A549 (cell line): ENCODE measurements around the gene SUCLA2. TPM values are rescaled to one million over a fixed set of nuclear protein-coding genes. Genes with fewer than 3 reads are reported as not detected.

ENCODE experiments used
- ATAC-seq, 2 experiments: fragments of 200-7000 bp in 1 of 2; fragments of >200 bp in 1 of 2; cut with Nextera tagmentation in 1 of 2; cut with Tn5 transposase in 1 of 2; 3 replicates each; pipeline versions ENCODE4 v1.8.0 to v1.9.1; 2018 to 2020; ENCODE audit warnings: mild to moderate bottlenecking in 1 of 2, moderate library complexity in 1 of 2
- CTCF ChIA-PET: fragments of 300-600 bp; sonication (Branson Sonifier 250); formaldehyde crosslinking; extraction: SDS; loops from one replicate; lab custom pipeline; 2021; ENCODE audit warnings: antibody characterized with exemption, inconsistent platforms; lab: Yijun Ruan, JAX
- POLR2A ChIA-PET: fragments of 350-600 bp; formaldehyde crosslinking; extraction: SDS; loops from one replicate; lab custom pipeline; 2021; ENCODE audit warnings: antibody characterized with exemption, inconsistent platforms; lab: Yijun Ruan, JAX
- DNase-seq, 2 experiments: peaks; one replicate each; pipeline versions ENCODE4 v3.0.0 to v3.0.0-alpha.2; 2011 to 2016; ENCODE audit warnings: low read depth in 1 of 2, low spot score in 1 of 2
- FAIRE-seq: peaks from 2 replicates; lab custom pipeline; 2011; peaks lifted over from hg19 to GRCh38; lab: Jason Lieb, UNC
- H3K27ac ChIP-seq, 2 experiments: fragments of >200 bp; sonication (Bioruptor Twin); formaldehyde crosslinking; 3 replicates each; pipeline ENCODE4 v1.5.1; 2016 to 2017
- H3K4me1 ChIP-seq: fragments of >200 bp; sonication (Bioruptor Twin); formaldehyde crosslinking; 3 replicates; pipeline ENCODE4 v1.6.1; 2016
- H3K4me2 ChIP-seq: fragments of >200 bp; sonication (Bioruptor Twin); formaldehyde crosslinking; 3 replicates; pipeline ENCODE4 v1.6.1; 2016
- H3K4me3 ChIP-seq: fragments of >200 bp; sonication (Bioruptor Twin); formaldehyde crosslinking; 3 replicates; pipeline ENCODE4 v1.5.1; 2016
- H3K9me3 ChIP-seq: fragments of >200 bp; sonication (Bioruptor Twin); formaldehyde crosslinking; 3 replicates; pipeline ENCODE4 v1.6.1; 2016
- CHD4 ChIP-seq: fragments of 200-600 bp; sonication (generic); IDR thresholded peaks from 2 replicates; pipeline ENCODE4 v1.6.1; 2016; ENCODE audit warnings: antibody characterized with exemption, mild to moderate bottlenecking, borderline replicate concordance
- EHF ChIP-seq: fragments of 250-450 bp; sonication (Bioruptor Pico); IDR thresholded peaks from 2 replicates; pipeline ENCODE4 v1.5.0; 2020; ENCODE audit warnings: mild to moderate bottlenecking
- FOSL2 ChIP-seq, 2 experiments: fragments of 450-650 bp in 1 of 2; fragments of >200 bp in 1 of 2; sonication (Bioruptor Twin) in 1 of 2; formaldehyde crosslinking; IDR thresholded peaks; 2 replicates each; pipeline versions ENCODE4 v1.5.0 to v1.6.1; 2016 to 2020; ENCODE audit warnings: mild to moderate bottlenecking in 1 of 2, moderate library complexity in 1 of 2
- GATA3 ChIP-seq: IDR thresholded peaks from 2 replicates; pipeline ENCODE4 v1.6.1; 2012; ENCODE audit warnings: borderline replicate concordance
- HEYL ChIP-seq: fragments of 250-450 bp; sonication (Bioruptor Pico); IDR thresholded peaks from 2 replicates; pipeline ENCODE4 v1.8.0; 2021; ENCODE audit warnings: mild to moderate bottlenecking, moderate library complexity
- JUNB ChIP-seq: fragments of >200 bp; sonication (Bioruptor Twin); formaldehyde crosslinking; IDR thresholded peaks from 2 replicates; pipeline ENCODE4 v1.6.1; 2016
- MAFK ChIP-seq: fragments of 450-650 bp; IDR thresholded peaks from 2 replicates; pipeline ENCODE4 v1.6.1; 2014; ENCODE audit not compliant: partially characterized antibody
- MAZ ChIP-seq: fragments of 150-350 bp; IDR thresholded peaks from 2 replicates; pipeline ENCODE4 v1.6.1; 2014; ENCODE audit warnings: antibody characterized with exemption, low read depth, low read length, borderline replicate concordance
- MYC ChIP-seq: IDR thresholded peaks from 2 replicates; pipeline ENCODE4 v1.6.1; 2012; ENCODE audit warnings: mild to moderate bottlenecking, inconsistent platforms, low read length, improper control_type of control experiment, borderline replicate concordance
- NFE2L2 ChIP-seq: fragments of 150-350 bp; conservative IDR thresholded peaks from 2 replicates; pipeline ENCODE4 v1.6.1; 2014; ENCODE audit warnings: low read length
- NPAS2 ChIP-seq: fragments of 250-450 bp; sonication (Bioruptor Pico); IDR thresholded peaks from 2 replicates; pipeline ENCODE4 v1.8.0; 2022; ENCODE audit warnings: mild to moderate bottlenecking, moderate library complexity, borderline replicate concordance
- PHF8 ChIP-seq: fragments of 200-600 bp; sonication (generic); IDR thresholded peaks from 2 replicates; pipeline ENCODE4 v1.6.1; 2016; ENCODE audit warnings: low read depth, mild to moderate bottlenecking, antibody characterized with exemption, moderate library complexity, borderline replicate concordance
- POLR2A ChIP-seq: IDR thresholded peaks from 2 replicates; pipeline ENCODE4 v1.6.1; 2012; ENCODE audit warnings: mild to moderate bottlenecking, low read length
- POLR2AphosphoS2 ChIP-seq: conservative IDR thresholded peaks from 2 replicates; pipeline ENCODE4 v1.6.1; 2012; ENCODE audit warnings: low read length, improper control_type of control experiment, inconsistent platforms
- RAD21 ChIP-seq, 2 experiments: fragments of >200 bp in 1 of 2; sonication (Bioruptor Twin) in 1 of 2; formaldehyde crosslinking in 1 of 2; IDR thresholded peaks in 1 of 2; conservative IDR thresholded peaks in 1 of 2; 2 replicates in 1 of 2; 3 replicates in 1 of 2; pipeline ENCODE4 v1.6.1; 2012 to 2018; ENCODE audit warnings: inconsistent platforms in 1 of 2
- RCOR1 ChIP-seq: fragments of 150-350 bp; IDR thresholded peaks from 2 replicates; pipeline ENCODE4 v1.6.1; 2014; ENCODE audit warnings: antibody characterized with exemption, low read length, low read depth
- RFX5 ChIP-seq: fragments of 450-650 bp; IDR thresholded peaks from 2 replicates; pipeline ENCODE4 v1.7.1; 2014; ENCODE audit warnings: antibody characterized with exemption, mild to moderate bottlenecking, moderate library complexity
- SMC3 ChIP-seq: fragments of >200 bp; sonication (Bioruptor Twin); formaldehyde crosslinking; IDR thresholded peaks from 3 replicates; pipeline ENCODE4 v1.6.1; 2018; ENCODE audit warnings: inconsistent platforms
- ZC3H11A ChIP-seq: fragments of 450-650 bp; IDR thresholded peaks from 2 replicates; pipeline ENCODE4 v1.6.1; 2014; ENCODE audit warnings: antibody characterized with exemption, mild to moderate bottlenecking
- ZNF302 ChIP-seq: fragments of 250-450 bp; sonication (Bioruptor Pico); IDR thresholded peaks from 2 replicates; pipeline ENCODE4 v1.9.0; 2021; ENCODE audit warnings: inconsistent platforms, mild to moderate bottlenecking, moderate library complexity
- WGBS: methylation state at CpG from one replicate; pipeline ENCODE4 v1.1.6; 2017; ENCODE audit errors: missing lambda C conversion rate; 5-methylcytosine and 5-hydroxymethylcytosine counted together
- polyA plus RNA-seq, 4 experiments: library from polyadenylated mRNA; depleted of rRNA in 3 of 4; stranded (reverse); fragments of >200 nt; fragmentation: RNase III in 1 of 4; extraction: RNeasy Plus Mini Kit Qiagen cat#74134 plus additional on column Dnase treatment in 1 of 4; gene quantifications; 2 replicates in 3 of 4; 3 replicates in 1 of 4; pipeline ENCODE4 v1.2.3, GENCODE V29; 2011 to 2017
- TF ChIP-seq, protein P1 (sequence below): IDR thresholded peaks from 2 replicates; pipeline ENCODE4 v1.6.1; 2012; ENCODE audit warnings: low read depth, borderline replicate concordance
- TF ChIP-seq, protein P2 (sequence below): fragments of 250-450 bp; sonication (Bioruptor Pico); IDR thresholded peaks from 2 replicates; pipeline ENCODE4 v1.5.0; 2021; ENCODE audit warnings: mild to moderate bottlenecking, moderate library complexity, borderline replicate concordance
- TF ChIP-seq, protein P3 (sequence below): fragments of >200 bp; sonication (Bioruptor Twin); formaldehyde crosslinking; IDR thresholded peaks from 2 replicates; pipeline ENCODE4 v1.6.1; 2016
- TF ChIP-seq, protein P4 (sequence below): fragments of 150-350 bp; IDR thresholded peaks from 2 replicates; pipeline ENCODE4 v1.6.1; 2014; ENCODE audit warnings: low read depth, mild to moderate bottlenecking, low read length
- TF ChIP-seq, protein P5 (sequence below): fragments of >200 bp; sonication (Bioruptor Twin); formaldehyde crosslinking; IDR thresholded peaks from 3 replicates; pipeline ENCODE4 v1.6.1; 2016

Gene SUCLA2
- polyA plus RNA-seq, 2 of the 4 experiments (the other 2 are of a cell fraction) = 52.6 to 65.4 TPM

DNA sequence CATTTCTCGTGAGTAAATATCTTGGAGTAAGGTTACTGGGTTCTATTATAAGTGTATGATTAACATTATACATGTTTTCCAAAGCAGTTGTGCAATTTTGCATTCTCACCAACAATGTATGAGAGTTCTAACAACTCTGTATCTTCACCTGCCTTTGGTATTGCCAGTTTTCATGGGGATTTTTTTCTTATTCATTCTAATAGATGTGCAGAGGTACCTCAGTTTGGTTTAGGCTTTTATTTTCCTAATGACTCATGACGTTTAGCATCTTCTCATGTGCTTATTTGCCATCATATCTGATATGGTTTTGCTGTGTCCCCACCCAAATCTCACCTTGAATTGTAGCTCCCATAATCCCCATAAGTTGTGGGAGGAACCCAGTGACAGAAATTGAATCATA is 28.8 kb upstream of the SUCLA2 start:
- CTCF ChIA-PET = no interaction called here
- Histone ChIP-seq H3K4me2 (no peak overlapping the region), H3K4me1 (no peaks in the 10 kb centered on the region)
- ATAC-seq = no peak
- 83% methylated on average over 2 of the region's 2 CpGs for WGBS
- TF ChIP-seq POLR2A (no peak), POLR2AphosphoS2 (no peak), GATA3 (no peak), MYC (no peak), RAD21 (conservative IDR thresholded peaks at IDR 0.05 in 1 of 2, IDR thresholded peaks at IDR 0.05 in 1 of 2) (no peak), ZNF302 (CRISPR knock-in tag) (no peak), HEYL (CRISPR knock-in tag) (no peak), CHD4 (no peak), SMC3 (no peak)
- TF ChIP-seq, protein P1, sequence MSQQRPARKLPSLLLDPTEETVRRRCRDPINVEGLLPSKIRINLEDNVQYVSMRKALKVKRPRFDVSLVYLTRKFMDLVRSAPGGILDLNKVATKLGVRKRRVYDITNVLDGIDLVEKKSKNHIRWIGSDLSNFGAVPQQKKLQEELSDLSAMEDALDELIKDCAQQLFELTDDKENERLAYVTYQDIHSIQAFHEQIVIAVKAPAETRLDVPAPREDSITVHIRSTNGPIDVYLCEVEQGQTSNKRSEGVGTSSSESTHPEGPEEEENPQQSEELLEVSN = no peak
- TF ChIP-seq, protein P2, sequence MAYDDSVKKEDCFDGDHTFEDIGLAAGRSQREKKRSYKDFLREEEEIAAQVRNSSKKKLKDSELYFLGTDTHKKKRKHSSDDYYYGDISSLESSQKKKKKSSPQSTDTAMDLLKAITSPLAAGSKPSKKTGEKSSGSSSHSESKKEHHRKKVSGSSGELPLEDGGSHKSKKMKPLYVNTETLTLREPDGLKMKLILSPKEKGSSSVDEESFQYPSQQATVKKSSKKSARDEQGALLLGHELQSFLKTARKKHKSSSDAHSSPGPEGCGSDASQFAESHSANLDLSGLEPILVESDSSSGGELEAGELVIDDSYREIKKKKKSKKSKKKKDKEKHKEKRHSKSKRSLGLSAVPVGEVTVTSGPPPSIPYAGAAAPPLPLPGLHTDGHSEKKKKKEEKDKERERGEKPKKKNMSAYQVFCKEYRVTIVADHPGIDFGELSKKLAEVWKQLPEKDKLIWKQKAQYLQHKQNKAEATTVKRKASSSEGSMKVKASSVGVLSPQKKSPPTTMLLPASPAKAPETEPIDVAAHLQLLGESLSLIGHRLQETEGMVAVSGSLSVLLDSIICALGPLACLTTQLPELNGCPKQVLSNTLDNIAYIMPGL (CRISPR knock-in tag) = no peak
- TF ChIP-seq, all 56 proteins: peak for 0
- Histone ChIP-seq H3K4me3 (no peak overlapping the region), H3K27ac (no peak overlapping the region), H3K9me3 (no peaks in the 10 kb centered on the region)
- DNase-seq = no peak
- POLR2A ChIA-PET = no interaction called here
- FAIRE-seq = no peak

DNA sequence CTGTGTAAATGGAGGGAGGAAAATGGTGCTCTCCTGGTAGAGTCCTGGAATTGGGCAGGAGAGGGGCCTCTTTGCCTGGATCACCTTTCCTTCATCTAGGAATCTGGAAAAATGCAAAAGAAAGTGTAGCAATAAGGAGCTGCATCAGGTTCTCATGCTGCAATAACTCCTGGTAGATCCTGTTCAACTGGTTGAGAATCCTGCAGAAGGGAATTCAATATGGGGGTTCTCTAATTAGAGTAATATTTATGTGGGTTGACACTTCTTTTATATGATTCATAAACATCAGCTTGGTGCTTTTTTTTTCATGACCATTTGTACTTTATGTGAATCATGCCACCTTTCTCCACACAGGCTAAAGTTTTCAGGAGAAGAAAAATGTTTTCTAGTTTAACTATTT is 27.0 kb upstream of the SUCLA2 start:
- no peak overlapping the region for H3K4me2 ChIP-seq
- no peak overlapping the region for H3K4me3 ChIP-seq
- no peaks in the 10 kb centered on the region for H3K9me3 ChIP-seq
- CTCF ChIA-PET = interaction anchor here (4.1 kb wide), 1 partner anchor 9 kb away, joined by 10 read pairs; the partner anchor contains the start of gene NUDT15
- FAIRE-seq = no peak
- no peak overlapping the region for H3K27ac ChIP-seq
- TF ChIP-seq, protein P3, sequence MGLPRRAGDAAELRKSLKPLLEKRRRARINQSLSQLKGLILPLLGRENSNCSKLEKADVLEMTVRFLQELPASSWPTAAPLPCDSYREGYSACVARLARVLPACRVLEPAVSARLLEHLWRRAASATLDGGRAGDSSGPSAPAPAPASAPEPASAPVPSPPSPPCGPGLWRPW = no peak
- no peak for TF ChIP-seq RAD21 (conservative IDR thresholded peaks at IDR 0.05 in 1 of 2, IDR thresholded peaks at IDR 0.05 in 1 of 2)
- TF ChIP-seq FOSL2 (IDR thresholded peaks at IDR 0.05) = no peak
- no peak for TF ChIP-seq FOSL2 (CRISPR knock-in tag; IDR thresholded peaks at IDR 0.05)
- TF ChIP-seq NPAS2 = no peak
- no peak for TF ChIP-seq RCOR1
- no peak for TF ChIP-seq EHF (CRISPR knock-in tag)
- no peak for TF ChIP-seq ZC3H11A
- TF ChIP-seq, protein P4, sequence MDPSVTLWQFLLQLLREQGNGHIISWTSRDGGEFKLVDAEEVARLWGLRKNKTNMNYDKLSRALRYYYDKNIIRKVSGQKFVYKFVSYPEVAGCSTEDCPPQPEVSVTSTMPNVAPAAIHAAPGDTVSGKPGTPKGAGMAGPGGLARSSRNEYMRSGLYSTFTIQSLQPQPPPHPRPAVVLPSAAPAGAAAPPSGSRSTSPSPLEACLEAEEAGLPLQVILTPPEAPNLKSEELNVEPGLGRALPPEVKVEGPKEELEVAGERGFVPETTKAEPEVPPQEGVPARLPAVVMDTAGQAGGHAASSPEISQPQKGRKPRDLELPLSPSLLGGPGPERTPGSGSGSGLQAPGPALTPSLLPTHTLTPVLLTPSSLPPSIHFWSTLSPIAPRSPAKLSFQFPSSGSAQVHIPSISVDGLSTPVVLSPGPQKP = no peak
- TF ChIP-seq JUNB = no peak
- TF ChIP-seq, protein P5, sequence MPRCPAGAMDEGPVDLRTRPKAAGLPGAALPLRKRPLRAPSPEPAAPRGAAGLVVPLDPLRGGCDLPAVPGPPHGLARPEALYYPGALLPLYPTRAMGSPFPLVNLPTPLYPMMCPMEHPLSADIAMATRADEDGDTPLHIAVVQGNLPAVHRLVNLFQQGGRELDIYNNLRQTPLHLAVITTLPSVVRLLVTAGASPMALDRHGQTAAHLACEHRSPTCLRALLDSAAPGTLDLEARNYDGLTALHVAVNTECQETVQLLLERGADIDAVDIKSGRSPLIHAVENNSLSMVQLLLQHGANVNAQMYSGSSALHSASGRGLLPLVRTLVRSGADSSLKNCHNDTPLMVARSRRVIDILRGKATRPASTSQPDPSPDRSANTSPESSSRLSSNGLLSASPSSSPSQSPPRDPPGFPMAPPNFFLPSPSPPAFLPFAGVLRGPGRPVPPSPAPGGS = no peak
- TF ChIP-seq RFX5 = no peak
- no peak for TF ChIP-seq MAZ
- no peak for TF ChIP-seq SMC3
- no peak for TF ChIP-seq NFE2L2
- TF ChIP-seq PHF8 = no peak
- TF ChIP-seq MAFK = no peak
- TF ChIP-seq, all 56 proteins: peak for 0
- H3K4me1 ChIP-seq = no peaks in the 10 kb centered on the region
- POLR2A ChIA-PET = no interaction called here
- ATAC-seq = no peak
- no peak for DNase-seq
